ENCODE data around the gene DPF3. TPM values are rescaled to one million over a fixed set of nuclear protein-coding genes. Genes with fewer than 3 reads are reported as not detected.

DPF3 gene
- total RNA-seq, 4 donors from 2014 or later = 0.39 to 3.4 (median 1.6) TPM

- Histone ChIP-seq H3K4me3 (no peak overlapping the region), H3K4me1 (no peaks in the 10 kb centered on the region), H3K9me3 (no peaks in the 10 kb centered on the region), H3K27ac (no peak overlapping the region), H3K27me3 (no peaks in the 10 kb centered on the region), H3K36me3 (no peaks in the 10 kb centered on the region)
- DNase-seq (ENCODE audit: low spot score in 2 of 2) = no peak
- TF ChIP-seq EP300 (IDR thresholded peaks at IDR 0.05) = no peak
- WGBS = 94% methylated on average over 3 of the region's 3 CpGs
These were observed 25.4 kb downstream of the DPF3 start for GRCh38 chr14:72868500-72868899.

GRCh38 chr14:72864712-72865365 is 29.1 kb downstream of the DPF3 start:
- TF ChIP-seq EP300 (IDR thresholded peaks at IDR 0.05) (no peak), POLR2AphosphoS5 (IDR thresholded peaks at IDR 0.05) (no peak), POLR2A (IDR thresholded peaks at IDR 0.05) (no peak)
- TF ChIP-seq, protein P1, sequence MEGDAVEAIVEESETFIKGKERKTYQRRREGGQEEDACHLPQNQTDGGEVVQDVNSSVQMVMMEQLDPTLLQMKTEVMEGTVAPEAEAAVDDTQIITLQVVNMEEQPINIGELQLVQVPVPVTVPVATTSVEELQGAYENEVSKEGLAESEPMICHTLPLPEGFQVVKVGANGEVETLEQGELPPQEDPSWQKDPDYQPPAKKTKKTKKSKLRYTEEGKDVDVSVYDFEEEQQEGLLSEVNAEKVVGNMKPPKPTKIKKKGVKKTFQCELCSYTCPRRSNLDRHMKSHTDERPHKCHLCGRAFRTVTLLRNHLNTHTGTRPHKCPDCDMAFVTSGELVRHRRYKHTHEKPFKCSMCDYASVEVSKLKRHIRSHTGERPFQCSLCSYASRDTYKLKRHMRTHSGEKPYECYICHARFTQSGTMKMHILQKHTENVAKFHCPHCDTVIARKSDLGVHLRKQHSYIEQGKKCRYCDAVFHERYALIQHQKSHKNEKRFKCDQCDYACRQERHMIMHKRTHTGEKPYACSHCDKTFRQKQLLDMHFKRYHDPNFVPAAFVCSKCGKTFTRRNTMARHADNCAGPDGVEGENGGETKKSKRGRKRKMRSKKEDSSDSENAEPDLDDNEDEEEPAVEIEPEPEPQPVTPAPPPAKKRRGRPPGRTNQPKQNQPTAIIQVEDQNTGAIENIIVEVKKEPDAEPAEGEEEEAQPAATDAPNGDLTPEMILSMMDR (IDR thresholded peaks at IDR 0.05) = no peak
- WGBS = 85% methylated on average over 6 of the region's 6 CpGs
- H3K9me3 ChIP-seq = no peaks in the 10 kb centered on the region
- DNase-seq (ENCODE audit: low spot score in 2 of 2) = no peak
- no peak overlapping the region for H3K4me3 ChIP-seq
- no peaks in the 10 kb centered on the region for H3K4me1 ChIP-seq
- H3K27ac ChIP-seq = no peak overlapping the region
- no peaks in the 10 kb centered on the region for H3K36me3 ChIP-seq
- H3K27me3 ChIP-seq = no peaks in the 10 kb centered on the region

- Histone ChIP-seq H3K27ac (no peak overlapping the region), H3K36me3 (no peaks in the 10 kb centered on the region), H3K4me3 (no peak overlapping the region), H3K27me3 (no peaks in the 10 kb centered on the region), H3K4me1 (no peaks in the 10 kb centered on the region), H3K9me3 (no peaks in the 10 kb centered on the region)
- 69% methylated on average over 7 of the region's 7 CpGs for WGBS
- TF ChIP-seq, protein P1 (IDR thresholded peaks at IDR 0.05) = no peak
- TF ChIP-seq POLR2AphosphoS5 (IDR thresholded peaks at IDR 0.05) (no peak), POLR2A (IDR thresholded peaks at IDR 0.05) (no peak), EP300 (IDR thresholded peaks at IDR 0.05) (no peak)
- no peak for DNase-seq (ENCODE audit: low spot score in 2 of 2)
These were observed 30.5 kb downstream of the DPF3 start for GRCh38 chr14:72863216-72864006.

- WGBS = 74% methylated on average over 12 of the region's 12 CpGs
- no peak overlapping the region for H3K4me3 ChIP-seq
- no peak for DNase-seq (ENCODE audit: low spot score in 2 of 2)
- H3K9me3 ChIP-seq = no peaks in the 10 kb centered on the region
- no peak overlapping the region for H3K27ac ChIP-seq
- no peaks in the 10 kb centered on the region for H3K4me1 ChIP-seq
- no peaks in the 10 kb centered on the region for H3K27me3 ChIP-seq
- TF ChIP-seq, protein P1 (IDR thresholded peaks at IDR 0.05) = no peak
- no peak for TF ChIP-seq POLR2AphosphoS5 (IDR thresholded peaks at IDR 0.05)
- TF ChIP-seq POLR2A (IDR thresholded peaks at IDR 0.05) = no peak
- TF ChIP-seq EP300 (IDR thresholded peaks at IDR 0.05) = no peak
- no peaks in the 10 kb centered on the region for H3K36me3 ChIP-seq
These were observed 37.2 kb downstream of the DPF3 start for GRCh38 chr14:72856530-72857266.

GRCh38 chr14:72855913-72856312 is 38.0 kb downstream of the DPF3 start:
- DNase-seq (ENCODE audit: low spot score in 2 of 2) = no peak
- H3K4me1 ChIP-seq = no peaks in the 10 kb centered on the region
- H3K27ac ChIP-seq = no peak overlapping the region
- TF ChIP-seq POLR2A (IDR thresholded peaks at IDR 0.05) (no peak), EP300 (IDR thresholded peaks at IDR 0.05) (no peak)
- no peak overlapping the region for H3K4me3 ChIP-seq
- no peaks in the 10 kb centered on the region for H3K27me3 ChIP-seq
- no peaks in the 10 kb centered on the region for H3K9me3 ChIP-seq
- no peaks in the 10 kb centered on the region for H3K36me3 ChIP-seq
- 44% methylated on average over 1 of the region's 1 CpG for WGBS

GRCh38 chr14:72852194-72852593 is 41.7 kb downstream of the DPF3 start:
- TF ChIP-seq POLR2AphosphoS5 (IDR thresholded peaks at IDR 0.05) (no peak), EP300 (IDR thresholded peaks at IDR 0.05) (no peak)
- Histone ChIP-seq H3K9me3 (no peaks in the 10 kb centered on the region), H3K27me3 (no peaks in the 10 kb centered on the region), H3K4me1 (no peaks in the 10 kb centered on the region), H3K4me3 (no peak overlapping the region), H3K36me3 (no peaks in the 10 kb centered on the region), H3K27ac (no peak overlapping the region)
- 83% methylated on average over 10 of the region's 10 CpGs for WGBS
- no peak for DNase-seq (ENCODE audit: low spot score in 2 of 2)

Data from suprapubic skin (tissue), 4 donors.